HT-29 (cell line): ENCODE data around the gene SUN5. TPM values are rescaled to one million over a fixed set of nuclear protein-coding genes. Genes with fewer than 3 reads are reported as not detected.
"Not testable (repeated sequence)": the region's sequence is repeated elsewhere in the genome, so short reads cannot be mapped to it uniquely, and the experiment has no call there.

Experiments
- DNase-seq: peaks from one replicate; pipeline ENCODE4 v3.0.0-alpha.2; 2015; ENCODE audit warnings: low spot score
- total RNA-seq: library from RNA; depleted of rRNA; stranded (reverse); fragments of >200 nt; shearing (Covaris generic); gene quantifications from 2 replicates; pipeline ENCODE4 v1.2.3, GENCODE V29; 2014; rRNA removed

Gene SUN5
- not detected in 2 replicates for total RNA-seq

DNA sequence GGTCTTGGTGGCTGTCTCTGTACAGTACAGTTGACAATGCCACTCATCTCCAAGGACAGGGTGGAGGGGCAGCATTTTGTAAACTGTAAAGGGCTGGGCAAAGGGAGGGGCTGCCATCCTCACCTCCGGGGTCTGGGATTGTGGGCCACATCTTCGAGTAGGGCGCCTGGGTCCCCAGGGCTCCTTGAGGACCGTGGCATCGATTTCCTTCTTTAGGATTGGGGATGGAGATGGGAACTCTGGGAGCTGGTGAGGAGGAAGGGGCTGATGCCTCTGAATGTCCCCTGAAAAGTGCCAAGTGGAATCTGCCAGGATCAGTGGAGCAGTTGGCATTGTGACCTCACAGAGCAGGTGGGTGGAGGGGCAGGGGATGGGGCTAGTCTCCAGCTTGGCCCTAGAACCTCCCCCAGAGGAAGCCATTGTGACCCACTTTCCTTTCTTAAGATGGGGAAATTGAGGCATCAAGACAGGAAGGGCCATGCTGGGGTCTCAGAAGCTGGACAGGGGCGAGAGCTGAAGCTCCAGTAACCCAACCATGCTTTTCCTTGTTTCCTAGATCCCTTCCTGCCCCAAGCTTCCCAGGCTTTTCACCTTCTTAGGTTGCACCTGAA lies at the start of gene SUN5:
TSS of gene SUN5 (minus strand) at position 293 of the 611 bp plus-strand sequence. CDS start at position 200, 93 bp downstream.
- DNase-seq = no peak

GRCh38 chr20:33053291-33054106 lies 49.3 kb upstream of the SUN5 start, which contains the start of gene BPIFB3:
Gene BPIFB3, plus strand, starts transcription at chr20:33053903. Its CDS starts 1,533 bp downstream, at chr20:33055436.
- DNase-seq = no peak

DNA sequence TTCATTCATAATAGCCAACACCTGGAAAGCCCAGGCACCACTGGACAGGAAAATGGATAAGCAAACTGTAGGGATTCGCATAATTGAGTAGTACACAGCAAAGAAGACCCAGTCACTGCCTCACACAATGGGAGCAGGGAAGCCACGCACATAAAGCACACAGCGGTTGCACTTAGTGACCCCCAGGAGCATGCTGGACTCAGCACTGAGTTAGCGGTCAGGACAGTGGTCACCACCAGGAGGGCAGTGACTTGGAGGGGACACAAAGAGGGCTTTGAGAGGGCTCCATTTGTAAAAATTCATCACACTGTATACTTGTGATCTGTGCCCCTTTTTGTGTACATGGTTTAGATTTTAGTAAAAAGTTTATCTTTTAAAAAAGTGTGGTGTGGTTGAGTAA lies 47.1 kb upstream of the SUN5 start:
- no peak for DNase-seq

DNA sequence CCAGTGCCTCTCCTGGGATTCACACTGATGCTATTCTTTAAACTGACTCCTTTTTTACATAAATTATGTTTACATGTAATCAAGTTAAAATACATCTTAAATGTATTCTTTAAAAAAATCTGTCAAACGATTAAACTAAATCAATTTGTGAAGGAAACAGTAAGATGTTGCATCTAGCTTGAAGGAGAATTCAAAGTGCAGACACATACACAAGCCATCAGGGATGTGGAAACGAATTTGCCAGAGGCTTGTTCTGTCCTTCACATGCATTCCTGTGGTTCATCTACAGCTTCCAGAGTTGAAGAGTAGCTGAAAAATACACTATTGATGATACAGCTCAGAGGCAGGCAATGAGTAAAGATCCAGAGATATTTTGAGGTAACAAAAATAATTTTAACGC lies 42.2 kb upstream of the SUN5 start:
- DNase-seq = no peak

GRCh38 chr20:33045129-33045721 lies 41.0 kb upstream of the SUN5 start:
- DNase-seq = not testable (repeated sequence)

DNA sequence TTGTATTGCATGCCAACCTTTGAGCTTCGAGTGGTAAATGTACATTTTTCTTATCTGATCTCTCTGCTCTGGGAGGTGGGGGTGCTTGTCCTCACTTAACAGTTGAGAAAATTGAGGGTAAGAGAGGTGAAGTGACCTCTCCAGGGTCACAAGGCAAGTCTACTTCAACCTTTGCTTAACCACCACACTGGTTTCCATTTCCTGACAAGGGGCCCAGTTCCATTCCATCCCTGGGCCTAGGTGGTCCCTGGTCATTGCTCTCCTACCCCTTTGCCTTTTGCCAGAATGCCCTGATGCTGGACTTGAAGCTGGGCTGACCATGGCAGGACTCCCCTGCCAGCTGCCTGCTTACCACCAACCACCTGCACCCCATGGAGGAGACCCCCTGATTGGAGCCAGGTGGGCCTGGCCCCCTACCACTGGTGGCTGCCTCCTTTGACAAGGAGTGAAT lies 39.5 kb upstream of the SUN5 start:
- no peak for DNase-seq

- DNase-seq = no peak
These were observed 38.9 kb upstream of the SUN5 start for GRCh38 chr20:33042983-33043730.

DNA sequence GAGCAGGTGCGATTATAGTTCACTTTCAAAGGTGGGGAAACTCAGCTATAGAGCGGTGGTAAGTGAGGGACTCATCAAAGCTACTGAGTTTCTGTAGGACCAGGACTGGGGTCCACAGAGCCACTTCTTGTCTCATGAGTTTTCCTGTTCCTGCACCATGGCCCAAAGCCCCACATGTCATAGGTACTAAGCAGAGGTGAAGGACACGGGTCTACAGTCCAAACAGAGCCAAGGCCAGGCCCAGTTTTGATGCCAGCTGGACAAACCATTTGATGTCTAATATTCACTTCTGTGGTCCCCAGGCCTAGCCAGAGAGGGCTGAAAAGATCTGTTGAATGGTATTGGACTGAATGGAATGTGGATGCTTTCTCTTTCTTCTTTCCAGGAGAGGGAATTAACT lies 38.2 kb upstream of the SUN5 start:
- no peak for DNase-seq

DNA sequence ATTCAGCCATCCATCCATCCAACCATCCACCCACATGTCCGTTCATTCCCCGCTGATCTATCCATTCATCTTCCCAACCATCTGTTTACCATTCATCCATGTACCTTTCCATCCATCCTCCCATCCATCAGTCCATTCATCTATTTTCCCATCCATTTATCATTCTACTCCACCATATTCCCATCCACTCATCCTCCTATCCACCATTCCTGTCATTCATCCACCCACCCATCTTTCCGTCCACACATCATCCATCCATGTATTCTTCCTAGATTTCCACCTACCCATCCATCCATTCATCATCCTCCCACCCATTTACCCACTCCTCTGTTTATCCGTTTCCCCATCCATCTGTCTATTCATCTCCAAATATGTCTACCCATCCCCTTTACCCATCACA lies 34.0 kb upstream of the SUN5 start:
- no peak for DNase-seq

GRCh38 chr20:33037456-33037855 lies 33.2 kb upstream of the SUN5 start:
- no peak for DNase-seq

GRCh38 chr20:33034901-33035492 lies 30.8 kb upstream of the SUN5 start:
- DNase-seq = no peak

- no peak for DNase-seq
These were observed 29.9 kb upstream of the SUN5 start for GRCh38 chr20:33034115-33034514.

DNA sequence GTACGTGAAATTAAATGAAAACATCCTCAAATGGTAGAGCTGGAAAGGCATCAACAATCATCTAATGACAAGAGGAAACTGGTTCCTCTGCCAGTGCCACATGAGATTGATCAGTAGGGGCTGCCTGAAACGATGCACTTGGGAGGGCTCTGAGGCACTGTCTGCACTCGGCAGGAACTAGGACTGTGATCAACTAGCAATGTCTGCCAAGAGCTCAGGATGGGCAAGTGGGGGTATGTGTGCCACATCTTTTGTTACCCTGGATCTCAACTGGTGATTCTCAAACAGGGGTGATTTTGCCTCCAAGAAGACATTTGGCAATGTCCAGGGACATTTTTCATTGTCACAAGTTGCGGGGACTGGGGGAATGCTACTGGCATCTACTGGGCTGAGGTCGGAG lies 29.1 kb upstream of the SUN5 start:
- DNase-seq = no peak

DNA sequence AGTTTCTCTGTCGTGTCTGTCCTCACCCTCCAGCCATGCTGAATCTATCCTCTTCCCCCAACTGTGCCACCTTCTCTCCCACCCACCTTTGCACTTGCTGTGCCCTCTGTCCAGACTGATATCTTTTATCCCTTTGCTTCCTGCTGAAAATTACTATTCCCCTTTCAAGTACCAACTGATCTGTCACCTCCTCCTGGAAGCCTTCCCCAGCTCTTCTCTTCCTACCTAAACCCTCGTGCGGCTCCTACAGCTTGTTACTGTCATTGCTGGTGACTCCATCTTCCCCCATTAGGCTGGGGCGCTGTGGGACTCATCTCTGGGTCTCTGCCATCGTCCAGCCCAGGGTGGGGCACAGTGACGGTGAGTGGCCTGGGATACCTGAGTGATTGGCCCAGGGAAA lies 28.3 kb upstream of the SUN5 start:
- DNase-seq = no peak

DNA sequence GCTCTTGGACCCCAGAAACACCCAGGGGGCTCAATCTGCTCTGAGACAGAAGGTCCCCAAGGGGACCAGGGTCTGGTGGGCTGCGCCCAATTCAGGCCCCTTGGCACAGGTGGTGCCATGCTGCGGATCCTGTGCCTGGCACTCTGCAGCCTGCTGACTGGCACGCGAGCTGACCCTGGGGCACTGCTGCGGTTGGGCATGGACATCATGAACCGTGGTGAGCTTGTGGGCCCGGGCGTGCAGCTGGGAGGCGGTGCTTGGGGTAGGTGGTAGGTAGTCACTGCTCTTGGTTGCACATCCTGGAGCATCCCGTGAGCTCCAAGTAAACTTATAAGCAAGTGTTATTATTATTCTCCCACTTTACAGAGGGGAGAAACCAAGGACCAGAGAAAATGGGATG lies 27.3 kb upstream of the SUN5 start, which contains the start of gene BPIFB6:
TSS of gene BPIFB6 (plus strand) at position 118 of the 400 bp plus-strand sequence. CDS start at position 118, 0 bp downstream.
- no peak for DNase-seq

DNA sequence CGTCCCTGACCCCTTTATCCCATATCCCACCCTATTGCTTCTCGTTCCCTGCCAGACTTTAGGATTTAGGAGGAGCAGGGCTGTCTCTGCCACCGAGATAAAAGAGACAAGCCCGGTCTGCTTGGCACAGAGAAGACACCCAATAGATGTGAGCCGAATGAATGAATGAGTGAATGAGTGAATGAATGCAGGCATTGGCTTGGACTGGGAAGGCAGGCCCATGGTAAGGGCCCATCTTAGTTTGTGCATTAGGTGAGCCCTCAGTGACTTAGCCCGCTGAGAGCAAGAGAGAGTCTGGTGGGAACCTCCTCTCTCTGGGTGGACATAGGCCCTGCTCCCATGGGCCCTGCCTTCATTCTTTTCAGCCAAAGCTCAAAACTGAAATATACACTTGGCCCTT lies 26.3 kb upstream of the SUN5 start:
- no peak for DNase-seq

- no peak for DNase-seq
These were observed 25.8 kb upstream of the SUN5 start for GRCh38 chr20:33030076-33030475.

DNA sequence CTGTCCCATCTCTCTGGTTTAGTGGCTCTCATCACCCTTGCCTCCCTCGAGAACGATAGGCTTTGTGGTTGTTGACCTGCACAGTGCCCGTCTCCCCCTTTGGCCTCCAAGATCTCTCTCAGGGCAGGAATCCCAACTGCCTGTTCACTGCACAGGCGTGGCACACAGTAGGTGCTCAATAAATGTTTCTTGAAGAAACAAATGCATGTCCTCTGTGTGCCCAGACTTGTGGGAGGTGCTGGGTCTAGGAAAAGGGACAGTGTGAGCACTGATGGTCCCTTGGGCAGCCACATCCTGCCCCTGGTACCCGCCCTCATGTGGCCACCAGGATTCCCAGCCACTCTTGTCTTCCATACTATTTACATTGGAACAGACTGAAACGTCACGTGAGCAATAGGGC lies 24.6 kb upstream of the SUN5 start:
- no peak for DNase-seq

GRCh38 chr20:33027769-33028751 lies 23.8 kb upstream of the SUN5 start:
- no peak for DNase-seq
